Camera-type eye (tissue), 1 donor: ENCODE results near the gene VTN. TPM values are rescaled to one million over a fixed set of nuclear protein-coding genes. Genes with fewer than 3 reads are reported as not detected.

Experiments
- total RNA-seq: library from RNA; depleted of rRNA; stranded (reverse); fragments of >200 nt; gene quantifications from one replicate; pipeline ENCODE4 v1.2.3, GENCODE V29; 2014

VTN gene
- total RNA-seq = 7.7 TPM

GRCh38 chr17:28370035-28370743 lies at the start of gene VTN:
Gene VTN, minus strand, starts transcription at chr17:28370307. Its CDS starts 104 bp downstream, at chr17:28370203.

GRCh38 chr17:28405632-28406472 lies 35.7 kb upstream of the VTN start, which contains the start of gene SLC46A1:
Gene SLC46A1, minus strand, starts transcription at chr17:28406212. Its CDS starts 98 bp downstream, at chr17:28406114.

GRCh38 chr17:28371245-28372202 lies 1.4 kb upstream of the VTN start, which contains the start of gene SARM1:
Gene SARM1, plus strand, starts transcription at chr17:28371694. Its CDS starts 339 bp downstream, at chr17:28372033.

GRCh38 chr17:28364665-28365363 lies 5.3 kb downstream of the VTN start, which contains the start of gene SEBOX:
Gene SEBOX, minus strand, starts transcription at chr17:28365199. Its CDS starts 48 bp downstream, at chr17:28365151.

DNA sequence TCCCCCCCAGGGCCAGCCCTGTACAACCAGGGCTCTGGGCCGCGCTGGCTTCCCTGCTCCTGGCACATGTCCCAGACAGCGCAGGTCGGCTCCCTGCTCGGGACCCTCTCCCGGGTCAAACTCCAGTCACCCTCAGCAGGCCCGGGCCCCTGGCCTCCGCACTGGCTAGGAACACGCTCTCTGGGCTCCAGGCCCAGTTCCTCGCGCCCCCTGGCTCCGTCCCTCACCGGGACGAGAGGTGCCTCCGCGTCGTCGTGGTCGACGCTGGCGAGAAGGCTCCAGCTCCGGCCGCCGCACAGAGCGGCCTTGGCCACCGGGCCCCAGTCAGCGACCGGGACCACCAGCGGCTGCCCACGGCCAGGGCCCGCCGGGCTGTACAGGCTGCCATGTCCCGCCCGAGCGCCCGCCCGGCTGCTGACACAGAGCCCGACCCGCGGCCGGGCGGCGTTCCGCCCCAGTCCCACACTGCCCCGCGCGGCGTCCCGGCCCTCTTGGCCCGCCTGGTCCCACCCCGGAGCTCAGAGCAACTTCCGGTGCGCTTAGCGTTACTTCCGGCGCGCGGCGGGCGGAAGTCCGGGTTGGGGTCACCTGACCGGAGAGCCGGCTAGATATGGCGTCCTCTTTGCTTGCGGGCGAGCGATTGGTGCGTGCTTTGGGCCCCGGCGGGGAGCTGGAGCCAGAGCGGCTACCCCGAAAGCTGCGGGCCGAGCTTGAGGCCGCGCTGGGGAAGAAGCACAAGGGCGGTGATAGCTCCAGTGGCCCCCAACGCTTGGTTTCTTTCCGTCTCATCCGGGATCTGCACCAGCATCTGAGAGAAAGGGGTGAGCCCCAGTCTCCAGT lies 12.8 kb downstream of the VTN start, which contains the start of gene POLDIP2:
Gene POLDIP2, minus strand, starts transcription at position 467 of the 840 bp plus-strand sequence. Its CDS starts 79 bp downstream, at position 388.

GRCh38 chr17:28335201-28335958 lies 34.7 kb downstream of the VTN start, which contains the start of the genes IFT20 and TNFAIP1:
Gene IFT20, minus strand, starts transcription at chr17:28335472. Its CDS starts 3,487 bp downstream, at chr17:28331985.
Gene TNFAIP1, plus strand, starts transcription at chr17:28335761. Its CDS starts 3,761 bp downstream, at chr17:28339522.

GRCh38 chr17:28318759-28319597 lies 51.1 kb downstream of the VTN start, which contains the start of gene TMEM97:
Gene TMEM97, plus strand, starts transcription at chr17:28319200. Its CDS starts 40 bp downstream, at chr17:28319240.

Other genes with a start within 250 kb of the VTN start
- gene TMEM97, start 51.1 kb downstream of the VTN start, total RNA-seq = 18.7 TPM
- 59.0 TPM for gene IFT20, start 34.8 kb downstream of the VTN start, total RNA-seq
- gene TNFAIP1, start 34.5 kb downstream of the VTN start, total RNA-seq = 30.8 TPM
- 52.9 TPM for gene POLDIP2, start 12.8 kb downstream of the VTN start, total RNA-seq
- gene SEBOX, start 5.1 kb downstream of the VTN start, total RNA-seq = not detected
- gene SARM1, start 1.4 kb upstream of the VTN start, total RNA-seq = 33.6 TPM
- 21.6 TPM for gene SLC46A1, start 35.9 kb upstream of the VTN start, total RNA-seq
- 1.3 TPM for gene SLC13A2, start 103.3 kb upstream of the VTN start, total RNA-seq
- gene FOXN1, start 136.0 kb upstream of the VTN start, total RNA-seq = not detected
- gene UNC119, start 182.3 kb upstream of the VTN start, total RNA-seq = 288 TPM
- gene PIGS, start 201.2 kb upstream of the VTN start, total RNA-seq = 44.8 TPM
- gene ALDOC, start 206.6 kb upstream of the VTN start, total RNA-seq = 134 TPM
- 17.5 TPM for gene SPAG5, start 228.7 kb upstream of the VTN start, total RNA-seq
- 29.6 TPM for gene RSKR, start 243.9 kb upstream of the VTN start, total RNA-seq